ENCODE results near the gene OR8H3.

The OR8H3 gene

DNA sequence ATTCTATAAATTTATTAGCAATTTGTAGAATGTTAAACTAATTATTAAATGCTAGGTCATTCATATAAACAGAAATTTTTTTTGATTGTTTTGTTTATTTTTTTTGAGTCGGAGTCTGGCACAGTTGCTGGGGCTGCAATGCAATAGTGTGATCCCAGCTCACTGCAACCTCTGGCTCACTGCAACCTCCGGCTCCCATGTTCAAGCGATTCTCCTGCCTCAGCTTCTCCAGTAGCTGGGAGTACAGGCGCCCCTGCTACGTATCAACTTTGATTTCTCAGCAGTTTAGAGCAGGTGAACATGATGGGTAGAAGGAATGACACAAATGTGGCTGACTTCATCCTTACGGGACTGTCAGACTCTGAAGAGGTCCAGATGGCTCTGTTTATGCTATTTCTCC lies at the start of gene OR8H3:
Gene OR8H3, plus strand, starts transcription at position 301 of the 400 bp plus-strand sequence. Its CDS starts 0 bp downstream, at position 301.
- Histone ChIP-seq H3K4me3 (ENCODE audit: low read depth, low read length, poor library complexity, severe bottlenecking) (no peak within 1 kb of the TSS), H3K27ac (ENCODE audit: low read depth, low read length, poor library complexity, severe bottlenecking) (no peak within 1 kb of the TSS), H3K36me3 (ENCODE audit: insufficient read depth, low read length) (no peaks in the 10 kb centered on the region), H3K79me2 (ENCODE audit: insufficient read depth, low read length) (no peaks in the 10 kb centered on the region), H3K9me2 (ENCODE audit: low read depth, low read length) (no peaks in the 10 kb centered on the region), H2AFZ (ENCODE audit: low read length) (no peak within 1 kb of the TSS), H3K9me3 (ENCODE audit: low read length) (no peaks in the 10 kb centered on the region), H3K4me2 (ENCODE audit: low read length) (no peak within 1 kb of the TSS), H3K4me1 (ENCODE audit: insufficient read depth, low read length, severe bottlenecking) (no peaks in the 10 kb centered on the region), H3K27me3 (ENCODE audit: insufficient read depth, low read length) (no peaks in the 10 kb centered on the region), H4K20me1 (ENCODE audit: insufficient read depth, low read length) (no peaks in the 10 kb centered on the region), H3K9ac (ENCODE audit: low read length) (no peak within 1 kb of the TSS), H3F3A (ENCODE audit: insufficient read depth, low read length) (no peaks in the 10 kb centered on the region)
- no peak for TF ChIP-seq EZH2 (IDR thresholded peaks at IDR 0.05; ENCODE audit: borderline replicate concordance, low read length)
- TF ChIP-seq CTCF (IDR thresholded peaks at IDR 0.05; ENCODE audit: low read length) = no peak

GRCh38 chr11:56089697-56090096 lies 32.5 kb upstream of the OR8H3 start:
- TF ChIP-seq CTCF (IDR thresholded peaks at IDR 0.05; ENCODE audit: low read length) (peak; percentile 29; the same call in 1 of the 2 replicates), EZH2 (IDR thresholded peaks at IDR 0.05; ENCODE audit: borderline replicate concordance, low read length) (no peak)
- Histone ChIP-seq H3K4me1 (ENCODE audit: insufficient read depth, low read length, severe bottlenecking) (no peaks in the 10 kb centered on the region), H3K4me3 (ENCODE audit: low read depth, low read length, poor library complexity, severe bottlenecking) (no peak overlapping the region)

DNA sequence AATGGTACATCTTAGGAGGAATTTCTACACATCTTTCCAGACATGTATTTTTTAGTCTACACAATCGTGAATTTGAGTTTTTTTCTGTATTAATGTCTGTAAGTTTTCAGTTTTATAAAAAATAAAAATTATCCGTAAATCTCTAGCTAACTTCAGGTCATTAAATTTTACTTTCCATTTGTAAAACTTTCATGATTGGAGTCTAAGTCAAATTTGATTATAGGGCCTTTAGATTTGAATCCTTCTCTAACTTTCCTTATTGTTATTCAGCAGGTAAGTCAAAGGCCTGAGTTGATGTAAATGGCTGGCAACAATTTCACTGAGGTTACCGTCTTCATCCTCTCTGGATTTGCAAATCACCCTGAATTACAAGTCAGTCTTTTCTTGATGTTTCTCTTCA lies 29.2 kb upstream of the OR8H3 start, which contains the start of gene OR8I2:
Gene OR8I2, plus strand, starts transcription at position 301 of the 400 bp plus-strand sequence. Its CDS starts 0 bp downstream, at position 301.
- Histone ChIP-seq H3F3A (ENCODE audit: insufficient read depth, low read length) (no peaks in the 10 kb centered on the region), H3K79me2 (ENCODE audit: insufficient read depth, low read length) (no peaks in the 10 kb centered on the region), H3K9me3 (ENCODE audit: low read length) (no peaks in the 10 kb centered on the region), H3K4me2 (ENCODE audit: low read length) (no peak within 1 kb of the TSS), H4K20me1 (ENCODE audit: insufficient read depth, low read length) (no peaks in the 10 kb centered on the region), H2AFZ (ENCODE audit: low read length) (no peak within 1 kb of the TSS), H3K27ac (ENCODE audit: low read depth, low read length, poor library complexity, severe bottlenecking) (no peak within 1 kb of the TSS), H3K36me3 (ENCODE audit: insufficient read depth, low read length) (no peaks in the 10 kb centered on the region), H3K27me3 (ENCODE audit: insufficient read depth, low read length) (no peaks in the 10 kb centered on the region), H3K4me3 (ENCODE audit: low read depth, low read length, poor library complexity, severe bottlenecking) (no peak within 1 kb of the TSS), H3K9me2 (ENCODE audit: low read depth, low read length) (no peaks in the 10 kb centered on the region), H3K4me1 (ENCODE audit: insufficient read depth, low read length, severe bottlenecking) (no peaks in the 10 kb centered on the region), H3K9ac (ENCODE audit: low read length) (no peak within 1 kb of the TSS)
- TF ChIP-seq EZH2 (IDR thresholded peaks at IDR 0.05; ENCODE audit: borderline replicate concordance, low read length) (no peak), CTCF (IDR thresholded peaks at IDR 0.05; ENCODE audit: low read length) (no peak)

More at GRCh38 chr11:56089697-56090096, 32.5 kb upstream of the OR8H3 start:
- no peaks in the 10 kb centered on the region for H3K36me3 ChIP-seq (ENCODE audit: insufficient read depth, low read length)
- H3K9me2 ChIP-seq (ENCODE audit: low read depth, low read length) = no peaks in the 10 kb centered on the region
- no peaks in the 10 kb centered on the region for H3K27me3 ChIP-seq (ENCODE audit: insufficient read depth, low read length)
- no peaks in the 10 kb centered on the region for H3K9me3 ChIP-seq (ENCODE audit: low read length)
- no peaks in the 10 kb centered on the region for H4K20me1 ChIP-seq (ENCODE audit: insufficient read depth, low read length)
- no peak overlapping the region for H3K9ac ChIP-seq (ENCODE audit: low read length)
- no peaks in the 10 kb centered on the region for H3K79me2 ChIP-seq (ENCODE audit: insufficient read depth, low read length)
- H3K4me2 ChIP-seq (ENCODE audit: low read length) = no peak overlapping the region
- H3K27ac ChIP-seq (ENCODE audit: low read depth, low read length, poor library complexity, severe bottlenecking) = no peak overlapping the region
- no peaks in the 10 kb centered on the region for H3F3A ChIP-seq (ENCODE audit: insufficient read depth, low read length)
- H2AFZ ChIP-seq (ENCODE audit: low read length) = no peak overlapping the region

All from OCI-LY1 (cell line).